Left lung (tissue), 10 donors: ENCODE data around the gene TUBA3D. TPM values are rescaled to one million over a fixed set of nuclear protein-coding genes. Genes with fewer than 3 reads are reported as not detected.
"Not testable (repeated sequence)": the region's sequence is repeated elsewhere in the genome, so short reads cannot be mapped to it uniquely, and the experiment has no call there.

ENCODE experiments used
- ATAC-seq: fragments of 200-7000 bp; cut with Tn5 transposase; one replicate; pipeline ENCODE4 v1.9.1; 2020; ENCODE audit warnings: moderate library complexity
- DNase-seq, 4 donors: peaks; one replicate each; pipeline ENCODE4 v3.0.0-alpha.2; 2013 to 2020
- H3K27ac ChIP-seq, 2 donors: fragments of 200-600 bp; sonication (generic) in 1 of 2; one replicate each; pipeline versions ENCODE4 v1.5.0 to v1.8.0; 2020 to 2021
- H3K27me3 ChIP-seq, 2 donors: fragments of 200-600 bp; sonication (generic) in 1 of 2; one replicate each; pipeline versions ENCODE4 v1.5.0 to v1.8.0; 2020 to 2021
- H3K36me3 ChIP-seq, 2 donors: fragments of 200-600 bp; sonication (generic) in 1 of 2; one replicate each; pipeline versions ENCODE4 v1.5.0 to v1.8.0; 2020 to 2021
- H3K4me1 ChIP-seq, 2 donors: fragments of 200-600 bp; one replicate each; pipeline ENCODE4 v1.8.0; 2021
- H3K4me3 ChIP-seq, 2 donors: fragments of 200-600 bp; sonication (generic) in 1 of 2; one replicate each; pipeline versions ENCODE4 v1.5.0 to v1.8.0; 2020 to 2021; ENCODE audit warnings: mild to moderate bottlenecking in 1 of 2
- H3K9me3 ChIP-seq, 2 donors: fragments of 200-600 bp; sonication (generic) in 1 of 2; one replicate each; pipeline versions ENCODE4 v1.5.0 to v1.8.0; 2020 to 2021
- CTCF ChIP-seq, 2 donors: fragments of 200-600 bp; sonication (generic) in 1 of 2; IDR thresholded peaks; one replicate each; pipeline versions ENCODE4 v1.5.0 to v1.8.0; 2021; ENCODE audit warnings: antibody characterized with exemption in 2 of 2
- intact Hi-C, 2 donors: fragments of 100-400 bp; cut with DNase I; formaldehyde crosslinking; loops; one replicate each; pipeline versions ENCODE4 v1.11.2 to v1.14.2; 2022
- polyA plus RNA-seq, 6 donors: library from polyadenylated mRNA; unstranded; fragments of 120-200 nt; gene quantifications; one replicate each; pipeline ENCODE4 v1.2.1, GENCODE V29; 2013; ENCODE audit not compliant: insufficient read length in 6 of 6
- total RNA-seq, 2 donors: library from RNA; stranded (reverse); fragmentation: NEBNext Ultra II Directional; extraction: Animal tissue kit (Norgen Biotek cat#: 25700); gene quantifications; one replicate each; pipeline ENCODE4 v1.2.1, GENCODE V29; 2021
- donor health status: DM: no; HTN: yes; CAD: no.
- donor health status: DM: no; HTN: no; CAD: no.

Gene TUBA3D
- total and polyA plus RNA-seq, 8 donors: 0.86 to 1.5 (median 1.2) TPM; not detected in 2

- H3K4me3 ChIP-seq: no peak overlapping the region
- H3K27ac ChIP-seq: no peak overlapping the region
- no peaks in the 10 kb centered on the region for H3K4me1 ChIP-seq
- intact Hi-C loops: no loop called here
- H3K9me3 ChIP-seq: no peaks in the 10 kb centered on the region
- peaks cover 0 to 9% of the 10 kb centered on the region in 2 donors for H3K27me3 ChIP-seq
- no peak for TF ChIP-seq CTCF (IDR thresholded peaks at IDR 0.05)
- DNase-seq: peak in 1 of 4 donors; percentile 73
- H3K36me3 ChIP-seq: no peaks in the 10 kb centered on the region
- no peak for ATAC-seq
Measured at GRCh38 chr2:131445896-131446295, 30.0 kb upstream of the TUBA3D start.

GRCh38 chr2:131447981-131448380 lies 27.9 kb upstream of the TUBA3D start:
- H3K27ac ChIP-seq, intact Hi-C loops, H3K4me1 ChIP-seq, H3K9me3 ChIP-seq, H3K4me3 ChIP-seq, H3K36me3 ChIP-seq, DNase-seq, ATAC-seq, H3K27me3 ChIP-seq: not testable (repeated sequence)

GRCh38 chr2:131451265-131451949 lies 24.5 kb upstream of the TUBA3D start:
- H3K36me3 ChIP-seq, intact Hi-C loops, H3K9me3 ChIP-seq, H3K27ac ChIP-seq, DNase-seq, H3K4me1 ChIP-seq, ATAC-seq, H3K27me3 ChIP-seq, H3K4me3 ChIP-seq: not testable (repeated sequence)

- not testable (repeated sequence) for ATAC-seq
Measured at GRCh38 chr2:131454914-131455313, 21.0 kb upstream of the TUBA3D start.

GRCh38 chr2:131467722-131468121 lies 8.2 kb upstream of the TUBA3D start:
- H3K27me3 ChIP-seq, H3K4me1 ChIP-seq, H3K27ac ChIP-seq, ATAC-seq, H3K9me3 ChIP-seq, H3K4me3 ChIP-seq, H3K36me3 ChIP-seq, intact Hi-C loops, DNase-seq: not testable (repeated sequence)

More at GRCh38 chr2:131454914-131455313, 21.0 kb upstream of the TUBA3D start:
- H3K27ac ChIP-seq, intact Hi-C loops, H3K4me3 ChIP-seq, H3K36me3 ChIP-seq, H3K9me3 ChIP-seq, DNase-seq, H3K4me1 ChIP-seq: not testable (repeated sequence)
- peaks cover 6 to 20% of the 10 kb centered on the region in 2 donors for H3K27me3 ChIP-seq

GRCh38 chr2:131470944-131471343 lies 5.0 kb upstream of the TUBA3D start:
- H3K36me3 ChIP-seq, ATAC-seq, H3K27ac ChIP-seq, H3K4me1 ChIP-seq, intact Hi-C loops, DNase-seq, H3K27me3 ChIP-seq, H3K9me3 ChIP-seq, H3K4me3 ChIP-seq: not testable (repeated sequence)

- H3K27ac ChIP-seq, DNase-seq, ATAC-seq, H3K27me3 ChIP-seq, H3K4me1 ChIP-seq, H3K4me3 ChIP-seq, intact Hi-C loops, H3K36me3 ChIP-seq, H3K9me3 ChIP-seq: not testable (repeated sequence)
Measured at GRCh38 chr2:131471624-131472023, 4.3 kb upstream of the TUBA3D start.

GRCh38 chr2:131473266-131473665 lies 2.7 kb upstream of the TUBA3D start:
- H3K36me3 ChIP-seq, H3K4me1 ChIP-seq, H3K9me3 ChIP-seq, intact Hi-C loops, H3K27ac ChIP-seq, DNase-seq, H3K27me3 ChIP-seq, ATAC-seq, H3K4me3 ChIP-seq: not testable (repeated sequence)

GRCh38 chr2:131476363-131476762 lies 444 bp downstream of the TUBA3D start:
- intact Hi-C loops, H3K4me1 ChIP-seq, H3K27ac ChIP-seq, H3K4me3 ChIP-seq, H3K36me3 ChIP-seq, DNase-seq, H3K27me3 ChIP-seq, H3K9me3 ChIP-seq, ATAC-seq: not testable (repeated sequence)

- H3K9me3 ChIP-seq, ATAC-seq, H3K4me1 ChIP-seq, H3K27ac ChIP-seq, H3K4me3 ChIP-seq, DNase-seq, H3K36me3 ChIP-seq, H3K27me3 ChIP-seq, intact Hi-C loops: not testable (repeated sequence)
Measured at GRCh38 chr2:131477227-131477626, 1.3 kb downstream of the TUBA3D start.

- H3K27ac ChIP-seq, H3K27me3 ChIP-seq, H3K4me3 ChIP-seq, H3K9me3 ChIP-seq, ATAC-seq, H3K36me3 ChIP-seq, intact Hi-C loops, DNase-seq, H3K4me1 ChIP-seq: not testable (repeated sequence)
Measured at GRCh38 chr2:131478074-131478849, 2.3 kb downstream of the TUBA3D start.

- H3K4me3 ChIP-seq, intact Hi-C loops, H3K4me1 ChIP-seq, H3K9me3 ChIP-seq, H3K27me3 ChIP-seq, H3K36me3 ChIP-seq, DNase-seq, H3K27ac ChIP-seq, ATAC-seq: not testable (repeated sequence)
Measured at GRCh38 chr2:131478850-131479461, 3.0 kb downstream of the TUBA3D start.
